CD4-positive, alpha-beta T cell (primary cell): Measurements from ENCODE around the gene RGS4. TPM values are rescaled to one million over a fixed set of nuclear protein-coding genes. Genes with fewer than 3 reads are reported as not detected.

Experiments
- ATAC-seq: fragments of 200-7000 bp; cut with Tn5 transposase; one replicate; pipeline ENCODE4 v1.10.0; 2022; ENCODE audit warnings: mild to moderate bottlenecking; ENCODE audit not compliant: poor library complexity
- CTCF ChIA-PET: fragments of 350-600 bp; sonication (Branson Sonifier 250); formaldehyde crosslinking; loops from one replicate; lab custom pipeline; 2021; ENCODE audit warnings: antibody characterized with exemption, inconsistent platforms; lab: Charles Lee
- POLR2A ChIA-PET: fragments of 350-600 bp; sonication (Branson Sonifier 250); formaldehyde crosslinking; loops from one replicate; lab custom pipeline; 2021; ENCODE audit warnings: antibody characterized with exemption, inconsistent platforms; lab: Charles Lee
- DNase-seq, 14 experiments: peaks; one replicate each; pipeline ENCODE4 v3.0.0-alpha.2; 2013 to 2020; ENCODE audit warnings: mixed read lengths in 2 of 14
- H3K27ac ChIP-seq, 2 donors: one replicate each; pipeline versions ENCODE4 v1.5.1 to v1.7.0; 2013; ENCODE audit warnings: low read length in 2 of 2, low read depth in 1 of 2, mild to moderate bottlenecking in 1 of 2
- H3K27me3 ChIP-seq, 2 experiments: 1 replicate in 1 of 2; 2 replicates in 1 of 2; pipeline versions ENCODE4 v1.6.1 to v1.7.0; 2013; ENCODE audit warnings: low read length in 2 of 2, control low read depth in 1 of 2, mild to moderate bottlenecking in 1 of 2, moderate library complexity in 1 of 2; ENCODE audit not compliant: insufficient read depth in 2 of 2, control insufficient read depth in 1 of 2
- H3K36me3 ChIP-seq: one replicate; pipeline ENCODE4 v1.6.1; 2013; ENCODE audit warnings: low read length, control low read depth; ENCODE audit not compliant: insufficient read depth
- H3K4me1 ChIP-seq: one replicate; pipeline ENCODE4 v1.6.1; 2013; ENCODE audit warnings: low read length, control low read depth; ENCODE audit not compliant: insufficient read depth
- H3K4me3 ChIP-seq: one replicate; pipeline ENCODE4 v1.5.1; 2013; ENCODE audit warnings: mild to moderate bottlenecking, low read length, moderate library complexity
- H3K9me3 ChIP-seq, 2 experiments: 1 replicate in 1 of 2; 2 replicates in 1 of 2; pipeline versions ENCODE4 v1.6.1 to v1.7.0; 2013; ENCODE audit warnings: low read length in 2 of 2, mild to moderate bottlenecking in 2 of 2, control low read depth in 1 of 2, moderate library complexity in 1 of 2; ENCODE audit not compliant: control insufficient read depth in 1 of 2, insufficient read depth in 1 of 2
- H3K27ac Mint-ChIP-seq: one replicate; pipeline ENCODE4 v1.8.0; 2020; ENCODE audit warnings: mixed read lengths
- H3K27me3 Mint-ChIP-seq: one replicate; pipeline ENCODE4 v1.8.0; 2021; ENCODE audit warnings: mixed read lengths
- H3K36me3 Mint-ChIP-seq: one replicate; pipeline ENCODE4 v1.8.0; 2021; ENCODE audit warnings: low read depth, mixed read lengths
- H3K4me1 Mint-ChIP-seq: one replicate; pipeline ENCODE4 v1.8.0; 2021; ENCODE audit warnings: low read depth, mixed read lengths
- H3K4me3 Mint-ChIP-seq: one replicate; pipeline ENCODE4 v1.8.0; 2020; ENCODE audit warnings: mild to moderate bottlenecking, mixed read lengths
- H3K9me3 Mint-ChIP-seq: one replicate; pipeline ENCODE4 v1.8.0; 2020; ENCODE audit warnings: mixed read lengths
- intact Hi-C, 2 experiments: fragments of 100-400 bp; cut with DNase I in 1 of 2; cut with micrococcal nuclease in 1 of 2; formaldehyde crosslinking; loops; one replicate each; pipeline versions ENCODE4 v1.15.1 to v1.9.0; 2023 to 2025; cut with DNase I, micrococcal nuclease
- total RNA-seq, 174 experiments: library from RNA in 2 of 174; stranded (reverse) in 2 of 174; gene quantifications; one replicate each; pipeline ENCODE4 v1.2.3 and lab custom pipeline; 2021 to 2026
- TF ChIP-seq, protein P1 (sequence below): fragments of 200-600 bp; IDR thresholded peaks from one replicate; pipeline ENCODE4 v1.8.0; 2022; ENCODE audit warnings: antibody characterized with exemption, mild to moderate bottlenecking

Gene RGS4
- total RNA-seq, 2 experiments from 2014 or later: not detected

DNA sequence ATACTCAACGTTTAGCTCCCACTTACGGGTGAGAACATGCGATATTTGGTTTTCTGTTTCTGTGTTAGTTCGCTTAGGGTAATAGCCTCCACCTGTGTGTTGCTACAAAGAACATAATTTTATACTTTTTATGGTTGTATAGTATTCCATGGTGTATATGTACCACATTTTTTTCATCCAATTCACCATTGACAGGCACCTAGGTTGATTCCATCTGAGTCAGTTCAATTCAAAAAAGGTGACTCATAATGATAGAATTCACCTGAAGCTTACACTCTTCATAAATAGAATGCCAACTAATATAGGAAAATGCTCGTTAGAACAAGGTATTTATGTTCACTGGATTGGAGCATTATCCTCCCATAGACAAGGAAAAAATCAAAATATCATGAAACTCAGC lies 38.5 kb downstream of the RGS4 start:
- Histone ChIP-seq H3K9me3 (peaks cover 0 to 7% of the 10 kb centered on the region in 2 experiments), H3K4me1 (no peaks in the 10 kb centered on the region), H3K27ac (no peak overlapping the region), H3K27me3 (no peaks in the 10 kb centered on the region), H3K36me3 (no peaks in the 10 kb centered on the region), H3K4me3 (no peak overlapping the region)
- peaks cover 2% of the 10 kb centered on the region for H3K9me3 Mint-ChIP-seq
- ATAC-seq (no peak), DNase-seq (no peak)
- CTCF ChIA-PET: no interaction called here
- no peaks in the 10 kb centered on the region for H3K36me3 Mint-ChIP-seq
- peaks cover 25% of the 10 kb centered on the region for H3K27me3 Mint-ChIP-seq
- POLR2A ChIA-PET: no interaction called here
- TF ChIP-seq, protein P1, sequence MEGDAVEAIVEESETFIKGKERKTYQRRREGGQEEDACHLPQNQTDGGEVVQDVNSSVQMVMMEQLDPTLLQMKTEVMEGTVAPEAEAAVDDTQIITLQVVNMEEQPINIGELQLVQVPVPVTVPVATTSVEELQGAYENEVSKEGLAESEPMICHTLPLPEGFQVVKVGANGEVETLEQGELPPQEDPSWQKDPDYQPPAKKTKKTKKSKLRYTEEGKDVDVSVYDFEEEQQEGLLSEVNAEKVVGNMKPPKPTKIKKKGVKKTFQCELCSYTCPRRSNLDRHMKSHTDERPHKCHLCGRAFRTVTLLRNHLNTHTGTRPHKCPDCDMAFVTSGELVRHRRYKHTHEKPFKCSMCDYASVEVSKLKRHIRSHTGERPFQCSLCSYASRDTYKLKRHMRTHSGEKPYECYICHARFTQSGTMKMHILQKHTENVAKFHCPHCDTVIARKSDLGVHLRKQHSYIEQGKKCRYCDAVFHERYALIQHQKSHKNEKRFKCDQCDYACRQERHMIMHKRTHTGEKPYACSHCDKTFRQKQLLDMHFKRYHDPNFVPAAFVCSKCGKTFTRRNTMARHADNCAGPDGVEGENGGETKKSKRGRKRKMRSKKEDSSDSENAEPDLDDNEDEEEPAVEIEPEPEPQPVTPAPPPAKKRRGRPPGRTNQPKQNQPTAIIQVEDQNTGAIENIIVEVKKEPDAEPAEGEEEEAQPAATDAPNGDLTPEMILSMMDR: no peak
- intact Hi-C loops: no loop called here
- H3K4me3 Mint-ChIP-seq: no peak overlapping the region
- no peaks in the 10 kb centered on the region for H3K4me1 Mint-ChIP-seq
- no peak overlapping the region for H3K27ac Mint-ChIP-seq

DNA sequence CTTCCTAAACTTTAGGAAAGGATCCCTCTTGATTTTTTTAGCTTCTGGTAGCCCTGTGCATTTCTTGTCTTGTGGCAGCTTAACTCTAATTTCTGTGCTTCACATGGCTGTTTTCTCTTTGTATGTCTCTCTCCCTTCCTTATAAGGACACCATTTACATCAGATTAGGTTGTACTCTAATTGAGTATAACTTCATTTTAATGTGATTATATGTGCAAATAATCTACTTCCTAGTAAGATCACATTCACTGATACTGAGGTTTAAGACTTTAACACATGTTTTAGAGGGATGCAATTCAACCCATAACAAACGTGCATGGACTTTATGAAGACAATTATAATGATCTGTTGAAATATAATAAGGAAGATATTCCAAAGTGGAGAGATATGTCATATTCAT lies 46.7 kb downstream of the RGS4 start:
- intact Hi-C loops: no loop called here
- Histone ChIP-seq H3K4me1 (no peaks in the 10 kb centered on the region), H3K27ac (no peak overlapping the region), H3K9me3 (no peaks in the 10 kb centered on the region), H3K27me3 (peaks cover 0 to 3% of the 10 kb centered on the region in 2 experiments), H3K36me3 (no peaks in the 10 kb centered on the region), H3K4me3 (no peak overlapping the region)
- Mint-ChIP-seq H3K27me3 (peaks cover 20% of the 10 kb centered on the region), H3K36me3 (no peaks in the 10 kb centered on the region), H3K9me3 (no peaks in the 10 kb centered on the region), H3K27ac (no peak overlapping the region), H3K4me3 (no peak overlapping the region), H3K4me1 (no peaks in the 10 kb centered on the region)
- TF ChIP-seq, protein P1: no peak
- CTCF ChIA-PET: no interaction called here
- POLR2A ChIA-PET: no interaction called here
- ATAC-seq (no peak), DNase-seq (no peak)

DNA sequence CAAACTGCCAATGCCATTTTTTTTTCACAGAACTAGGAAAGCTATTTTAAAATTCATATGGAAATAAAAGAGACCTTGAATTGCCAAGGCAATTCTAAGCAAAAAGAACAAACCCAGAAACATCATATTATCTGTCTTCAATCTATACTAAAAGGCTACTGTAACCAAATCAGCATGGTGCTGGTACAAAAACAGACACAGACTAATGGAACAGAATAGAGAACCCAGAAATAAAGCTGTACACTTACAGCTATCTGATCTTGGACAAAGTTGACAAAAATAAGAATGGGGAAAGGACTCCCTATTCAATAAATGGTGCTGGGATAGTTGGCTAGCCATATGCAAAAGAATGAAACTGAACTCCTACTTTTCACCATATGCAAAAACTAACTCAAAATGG lies 50.5 kb downstream of the RGS4 start:
- ATAC-seq: no peak
- no peak for DNase-seq
- TF ChIP-seq, protein P1: no peak
- Histone ChIP-seq H3K9me3 (no peaks in the 10 kb centered on the region), H3K27me3 (peaks cover 0 to 3% of the 10 kb centered on the region in 2 experiments), H3K4me1 (no peaks in the 10 kb centered on the region), H3K36me3 (no peaks in the 10 kb centered on the region), H3K27ac (no peak overlapping the region), H3K4me3 (no peak overlapping the region)
- H3K9me3 Mint-ChIP-seq: no peaks in the 10 kb centered on the region
- H3K36me3 Mint-ChIP-seq: no peaks in the 10 kb centered on the region
- CTCF ChIA-PET: no interaction called here
- no peak overlapping the region for H3K4me3 Mint-ChIP-seq
- H3K27me3 Mint-ChIP-seq: peaks cover 17% of the 10 kb centered on the region
- intact Hi-C loops: no loop called here
- POLR2A ChIA-PET: no interaction called here
- H3K27ac Mint-ChIP-seq: no peak overlapping the region
- H3K4me1 Mint-ChIP-seq: no peaks in the 10 kb centered on the region
